ENCODE measurements around the gene SF1.

SF1 gene

DNA sequence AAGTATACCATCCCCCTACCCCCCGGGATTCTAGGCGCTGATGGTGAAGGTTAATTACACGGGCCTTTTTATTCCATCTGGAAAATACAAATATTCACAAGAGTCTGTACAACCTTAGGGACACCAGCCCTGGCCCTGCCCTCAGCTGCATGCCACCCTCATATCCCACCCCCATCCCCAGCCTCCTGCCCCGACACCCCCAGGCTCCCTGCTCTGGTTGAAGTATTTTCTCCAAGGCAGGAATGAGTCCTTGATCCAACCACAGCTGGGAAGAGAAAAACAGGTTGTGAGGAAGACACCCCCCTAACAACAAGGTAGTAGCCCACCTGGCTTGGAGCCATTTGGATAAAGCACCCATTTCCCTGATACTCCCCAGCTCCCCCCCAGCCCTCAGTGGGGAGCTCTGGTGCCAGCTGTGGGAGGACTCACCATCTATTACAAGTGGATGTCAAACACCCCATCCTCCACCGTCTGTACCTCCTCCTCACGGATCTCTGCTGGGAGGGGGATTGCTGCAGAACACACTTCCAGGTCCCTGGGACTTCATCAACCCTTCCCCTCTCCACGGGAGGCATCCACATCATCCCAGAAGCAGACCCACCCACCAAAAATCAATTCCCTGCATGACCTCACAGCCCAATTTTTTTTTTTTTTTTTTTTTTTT, 51.3 kb downstream of the SF1 start:
- DNase-seq, result no peak
- Histone ChIP-seq H4K20me1 (ENCODE audit: insufficient read depth, low read length) (0 out of 2 replicates have a peak, but pooled peaks cover 3% of the 10 kb centered on the region), H3K9ac (ENCODE audit: low read depth, low read length) (no peak overlapping the region), H3K79me2 (ENCODE audit: insufficient read depth, low read length) (no peaks in the 10 kb centered on the region), H2AFZ (ENCODE audit: low read depth, low read length) (no peak overlapping the region), H3K4me1 (ENCODE audit: insufficient read depth, low read length) (peaks cover 13% of the 10 kb centered on the region), H3K9me3 (ENCODE audit: insufficient read depth, low read length, severe bottlenecking) (no peaks in the 10 kb centered on the region), H3K36me3 (ENCODE audit: insufficient read depth, low read length) (0 out of 2 replicates have a peak, but pooled peaks cover 7% of the 10 kb centered on the region), H3K4me2 (ENCODE audit: insufficient read depth, low read length) (no peak overlapping the region), H3K27ac (ENCODE audit: low read length) (no peak overlapping the region), H3K27me3 (ENCODE audit: insufficient read depth, low read length, poor library complexity) (peaks cover 3% of the 10 kb centered on the region), H3K4me3 (ENCODE audit: low read depth in 1 of 2, low read length in 2 of 2) (no peak overlapping the region)
- no peak for ATAC-seq (ENCODE audit: insufficient read depth, low read depth)
- no peak for TF ChIP-seq EZH2 (IDR thresholded peaks at IDR 0.05; ENCODE audit: borderline replicate concordance, low read depth, low read length, severe bottlenecking)
- TF ChIP-seq, protein P1, sequence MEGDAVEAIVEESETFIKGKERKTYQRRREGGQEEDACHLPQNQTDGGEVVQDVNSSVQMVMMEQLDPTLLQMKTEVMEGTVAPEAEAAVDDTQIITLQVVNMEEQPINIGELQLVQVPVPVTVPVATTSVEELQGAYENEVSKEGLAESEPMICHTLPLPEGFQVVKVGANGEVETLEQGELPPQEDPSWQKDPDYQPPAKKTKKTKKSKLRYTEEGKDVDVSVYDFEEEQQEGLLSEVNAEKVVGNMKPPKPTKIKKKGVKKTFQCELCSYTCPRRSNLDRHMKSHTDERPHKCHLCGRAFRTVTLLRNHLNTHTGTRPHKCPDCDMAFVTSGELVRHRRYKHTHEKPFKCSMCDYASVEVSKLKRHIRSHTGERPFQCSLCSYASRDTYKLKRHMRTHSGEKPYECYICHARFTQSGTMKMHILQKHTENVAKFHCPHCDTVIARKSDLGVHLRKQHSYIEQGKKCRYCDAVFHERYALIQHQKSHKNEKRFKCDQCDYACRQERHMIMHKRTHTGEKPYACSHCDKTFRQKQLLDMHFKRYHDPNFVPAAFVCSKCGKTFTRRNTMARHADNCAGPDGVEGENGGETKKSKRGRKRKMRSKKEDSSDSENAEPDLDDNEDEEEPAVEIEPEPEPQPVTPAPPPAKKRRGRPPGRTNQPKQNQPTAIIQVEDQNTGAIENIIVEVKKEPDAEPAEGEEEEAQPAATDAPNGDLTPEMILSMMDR (IDR thresholded peaks at IDR 0.05; ENCODE audit: borderline replicate concordance, extremely low read depth, low read length, poor library complexity, severe bottlenecking), result no peak

DNA sequence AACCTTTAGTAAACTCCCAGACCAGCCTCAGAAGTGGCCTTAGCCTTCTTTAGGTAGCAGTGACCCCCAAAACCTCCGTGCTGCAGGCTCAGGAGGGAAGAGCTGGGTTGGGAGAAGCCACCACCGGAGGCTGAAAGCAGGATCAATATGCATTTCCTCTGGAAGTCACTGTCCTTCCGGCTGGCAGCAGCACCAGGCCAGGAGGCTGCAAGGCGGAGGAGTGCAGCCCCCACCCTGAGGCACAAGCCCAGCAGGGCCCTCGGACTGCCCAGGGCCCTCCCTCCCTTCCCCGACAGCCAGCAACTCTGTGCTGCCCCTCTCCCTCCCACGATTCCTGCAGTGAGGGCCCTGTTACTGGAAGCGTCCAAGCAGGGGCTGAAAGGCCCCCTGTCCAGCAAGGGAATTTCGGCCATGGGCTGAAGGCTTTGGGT, 52.1 kb downstream of the SF1 start:
- Histone ChIP-seq H3K4me2 (ENCODE audit: insufficient read depth, low read length) (no peak overlapping the region), H3K9me3 (ENCODE audit: insufficient read depth, low read length, severe bottlenecking) (no peaks in the 10 kb centered on the region), H3K36me3 (ENCODE audit: insufficient read depth, low read length) (0 out of 2 replicates have a peak, but pooled peaks cover 7% of the 10 kb centered on the region), H3K27me3 (ENCODE audit: insufficient read depth, low read length, poor library complexity) (peaks cover 5% of the 10 kb centered on the region), H3K4me3 (ENCODE audit: low read depth in 1 of 2, low read length in 2 of 2) (no peak overlapping the region), H3K9ac (ENCODE audit: low read depth, low read length) (no peak overlapping the region), H3K4me1 (ENCODE audit: insufficient read depth, low read length) (peaks cover 13% of the 10 kb centered on the region), H2AFZ (ENCODE audit: low read depth, low read length) (no peak overlapping the region), H3K79me2 (ENCODE audit: insufficient read depth, low read length) (no peaks in the 10 kb centered on the region), H3K27ac (ENCODE audit: low read length) (no peak overlapping the region), H4K20me1 (ENCODE audit: insufficient read depth, low read length) (0 out of 2 replicates have a peak, but pooled peaks cover 6% of the 10 kb centered on the region)
- TF ChIP-seq, protein P1 (IDR thresholded peaks at IDR 0.05; ENCODE audit: borderline replicate concordance, extremely low read depth, low read length, poor library complexity, severe bottlenecking), result no peak
- TF ChIP-seq EZH2 (IDR thresholded peaks at IDR 0.05; ENCODE audit: borderline replicate concordance, low read depth, low read length, severe bottlenecking), result no peak
- no peak for ATAC-seq (ENCODE audit: insufficient read depth, low read depth)
- no peak for DNase-seq

DNA sequence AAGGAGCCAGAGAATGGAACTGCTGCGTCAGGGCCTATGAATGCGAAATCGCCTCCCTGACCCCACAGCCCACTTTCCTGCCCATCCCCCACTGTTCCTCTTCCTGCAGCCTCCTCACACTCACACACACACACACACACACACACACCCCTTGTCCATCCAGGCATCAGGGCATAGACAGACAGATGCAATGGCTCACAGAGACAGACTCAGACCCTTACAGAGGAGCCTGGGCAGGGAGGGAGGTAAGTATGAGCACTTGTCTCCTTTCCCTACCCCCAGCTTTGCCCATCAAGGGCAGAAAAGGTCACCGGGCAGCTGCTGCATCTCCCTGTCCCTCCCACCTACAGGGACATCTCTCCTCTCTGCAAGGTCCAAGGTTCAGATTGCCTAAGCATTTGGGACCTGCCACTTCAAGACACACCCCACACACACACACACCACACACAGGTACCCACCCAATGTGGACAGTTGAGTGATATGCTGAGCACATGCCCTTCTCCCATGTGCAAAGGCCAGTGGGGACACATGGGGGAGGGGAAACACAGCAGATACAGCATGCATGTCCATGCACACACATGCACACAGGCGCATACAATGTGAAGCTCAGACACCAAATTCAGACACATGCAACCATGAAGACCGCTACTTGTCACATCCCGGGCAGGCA, 53.3 kb downstream of the SF1 start:
- H3K79me2 ChIP-seq (ENCODE audit: insufficient read depth, low read length), result no peaks in the 10 kb centered on the region
- peaks cover 13% of the 10 kb centered on the region for H3K4me1 ChIP-seq (ENCODE audit: insufficient read depth, low read length)
- H2AFZ ChIP-seq (ENCODE audit: low read depth, low read length), result no peak overlapping the region
- DNase-seq, result no peak
- H3K4me3 ChIP-seq (ENCODE audit: low read depth in 1 of 2, low read length in 2 of 2), result no peak overlapping the region
- H3K36me3 ChIP-seq (ENCODE audit: insufficient read depth, low read length), result 0 out of 2 replicates have a peak, but pooled peaks cover under 1% of the 10 kb centered on the region
- H4K20me1 ChIP-seq (ENCODE audit: insufficient read depth, low read length), result 0 out of 2 replicates have a peak, but pooled peaks cover 6% of the 10 kb centered on the region
- no peak for ATAC-seq (ENCODE audit: insufficient read depth, low read depth)
- TF ChIP-seq, protein P1 (IDR thresholded peaks at IDR 0.05; ENCODE audit: borderline replicate concordance, extremely low read depth, low read length, poor library complexity, severe bottlenecking), result no peak
- no peak for TF ChIP-seq EZH2 (IDR thresholded peaks at IDR 0.05; ENCODE audit: borderline replicate concordance, low read depth, low read length, severe bottlenecking)
- no peak overlapping the region for H3K9ac ChIP-seq (ENCODE audit: low read depth, low read length)
- no peak overlapping the region for H3K27ac ChIP-seq (ENCODE audit: low read length)
- no peak overlapping the region for H3K4me2 ChIP-seq (ENCODE audit: insufficient read depth, low read length)
- H3K27me3 ChIP-seq (ENCODE audit: insufficient read depth, low read length, poor library complexity), result peaks cover 5% of the 10 kb centered on the region
- H3K9me3 ChIP-seq (ENCODE audit: insufficient read depth, low read length, severe bottlenecking), result no peaks in the 10 kb centered on the region
